GM18873 (cell line): ENCODE data around the gene PRPH.
A peak's percentile ranks its signal among the peaks of the same experiment; 100 is the strongest.
"Not testable (repeated sequence)": the region's sequence is repeated elsewhere in the genome, so short reads cannot be mapped to it uniquely, and the experiment has no call there.

Source experiments
- ATAC-seq: cut with Tn5 transposase; IDR thresholded peaks from one replicate; pipeline ENCODE4 v1.9.1; 2021; ENCODE audit warnings: mild to moderate bottlenecking, moderate library complexity, moderate number of reproducible peaks; ENCODE audit not compliant: unreplicated experiment, low FRiP score

The PRPH gene

DNA sequence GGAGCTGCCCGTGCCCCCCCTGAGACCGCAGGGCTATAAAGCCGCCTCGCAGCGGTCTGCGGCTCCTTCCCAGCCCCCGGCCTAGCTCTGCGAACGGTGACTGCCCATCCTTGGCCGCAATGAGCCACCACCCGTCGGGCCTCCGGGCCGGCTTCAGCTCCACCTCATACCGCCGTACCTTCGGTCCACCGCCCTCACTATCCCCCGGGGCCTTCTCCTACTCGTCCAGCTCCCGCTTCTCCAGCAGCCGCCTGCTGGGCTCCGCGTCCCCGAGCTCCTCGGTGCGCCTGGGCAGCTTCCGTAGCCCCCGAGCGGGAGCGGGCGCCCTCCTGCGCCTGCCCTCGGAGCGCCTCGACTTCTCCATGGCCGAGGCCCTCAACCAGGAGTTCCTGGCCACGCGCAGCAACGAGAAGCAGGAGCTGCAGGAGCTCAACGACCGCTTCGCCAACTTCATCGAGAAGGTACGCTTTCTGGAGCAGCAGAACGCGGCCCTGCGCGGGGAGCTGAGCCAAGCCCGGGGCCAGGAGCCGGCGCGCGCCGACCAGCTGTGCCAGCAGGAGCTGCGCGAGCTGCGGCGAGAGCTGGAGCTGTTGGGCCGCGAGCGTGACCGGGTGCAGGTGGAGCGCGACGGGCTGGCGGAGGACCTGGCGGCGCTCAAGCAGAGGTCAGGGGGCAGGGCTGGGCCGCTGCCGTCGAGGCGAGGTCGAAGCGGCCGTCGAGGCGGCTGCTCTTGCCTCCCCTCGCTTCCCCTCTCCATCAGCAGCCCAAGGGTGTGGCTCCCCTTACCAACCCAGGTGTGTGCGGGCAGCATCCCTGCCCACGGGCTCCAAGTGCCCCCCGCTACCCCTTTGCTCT is at the start of gene PRPH:
TSS of gene PRPH (plus strand) at position 66 of the 855 bp plus-strand sequence. CDS start at position 120, 54 bp downstream.
- ATAC-seq, result no peak

DNA sequence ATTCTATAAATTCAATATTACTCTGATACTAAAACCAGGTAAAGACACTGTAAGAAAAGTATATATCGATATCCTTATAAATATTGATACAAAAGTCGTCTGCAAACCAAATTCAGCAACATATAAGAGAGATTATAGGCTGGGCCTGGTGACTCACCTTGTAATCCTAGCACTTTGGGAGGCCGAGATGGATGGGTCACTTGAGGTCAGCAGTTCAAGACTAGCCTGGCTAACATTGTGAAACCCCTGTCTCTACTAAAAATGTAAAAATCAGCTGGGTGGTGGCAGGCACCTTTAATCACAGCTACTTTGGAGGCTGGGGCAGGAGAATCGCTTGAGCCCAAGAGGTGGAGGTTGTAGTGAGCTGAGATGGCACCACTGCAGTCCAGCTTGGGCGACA is 43.6 kb upstream of the PRPH start:
- ATAC-seq, result no peak

DNA sequence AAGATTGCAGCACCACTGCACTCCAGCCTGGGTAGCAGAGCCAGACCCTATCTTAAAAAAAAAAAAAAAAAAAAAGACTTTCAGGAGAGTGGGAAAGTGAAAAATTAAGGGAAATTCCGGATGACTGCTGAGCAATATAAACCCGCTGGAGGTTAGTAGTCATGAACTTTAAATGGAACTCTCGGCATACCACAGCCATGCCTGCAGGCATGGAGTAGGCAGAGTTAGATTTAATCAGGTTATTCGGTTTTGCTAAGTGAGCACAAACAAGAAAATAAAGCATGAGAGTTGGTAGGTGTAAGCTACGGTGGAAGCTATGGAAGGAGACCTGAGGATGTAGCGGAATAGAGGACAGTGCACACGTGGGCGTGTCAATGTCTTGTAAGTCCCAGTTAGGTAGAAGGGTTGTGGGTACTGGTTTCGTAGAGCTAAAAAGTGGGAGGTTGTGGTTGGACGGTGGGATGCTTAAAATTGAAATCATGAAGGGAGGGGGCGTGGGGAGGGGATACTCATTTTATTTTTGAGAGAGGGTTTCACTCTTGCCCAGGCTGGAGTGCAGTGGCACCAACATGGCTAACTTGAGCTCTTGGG is 41.8 kb upstream of the PRPH start:
- no peak for ATAC-seq

DNA sequence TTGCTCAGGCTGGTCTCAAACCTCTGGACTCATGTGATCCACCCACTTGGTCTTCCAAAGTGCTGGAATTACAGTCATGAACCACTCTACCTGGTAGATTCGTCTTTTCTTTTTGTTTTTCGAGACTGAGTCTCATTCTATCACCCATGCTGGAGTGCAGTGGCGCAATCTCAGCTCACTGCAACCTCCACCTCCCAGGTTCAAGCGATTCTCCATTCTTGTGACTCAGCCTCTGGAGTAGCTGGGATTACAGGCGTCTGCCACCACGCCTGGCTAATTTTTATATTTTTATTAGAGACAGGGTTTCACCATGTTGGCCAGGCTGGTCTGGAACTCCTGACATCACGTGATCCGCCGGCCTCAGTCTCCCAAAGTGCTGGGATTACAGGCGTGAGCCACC is 39.5 kb upstream of the PRPH start:
- not testable (repeated sequence) for ATAC-seq

DNA sequence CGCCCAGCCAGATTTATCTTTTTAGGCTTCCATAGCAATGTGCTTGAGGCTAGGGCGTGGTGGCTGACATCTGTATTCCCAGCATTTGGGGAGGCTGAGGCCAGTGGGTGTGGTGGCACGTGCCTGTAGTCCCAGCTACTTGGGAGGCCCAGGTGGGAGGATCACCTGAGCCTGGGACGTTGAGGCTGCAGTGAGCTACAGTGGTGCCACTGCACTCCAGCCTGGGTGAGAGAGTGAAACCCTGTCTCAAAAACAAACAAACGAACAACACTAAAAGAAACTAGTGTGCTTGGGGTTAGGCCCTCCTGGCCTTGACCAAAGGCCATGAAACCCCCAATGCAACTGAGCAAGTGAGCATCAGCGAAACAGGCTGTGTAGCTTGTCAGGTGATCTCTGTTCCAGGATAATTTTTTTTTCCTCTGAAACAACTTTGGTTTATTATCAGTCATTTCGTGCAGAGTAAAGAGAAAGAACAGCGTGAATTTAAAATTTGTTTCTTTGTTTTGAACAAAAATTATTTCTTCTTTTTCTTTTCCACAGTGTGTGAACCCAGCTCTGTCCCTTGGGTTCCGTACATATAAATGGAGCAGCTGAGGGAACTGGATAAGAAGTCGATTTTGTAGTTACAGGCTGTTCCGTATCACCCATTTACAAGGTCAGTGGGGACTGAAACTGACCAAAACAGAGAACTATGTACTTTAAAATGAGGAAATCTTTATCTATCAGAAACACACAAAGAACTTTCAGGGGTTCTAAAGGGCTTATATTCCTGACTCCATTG is 38.9 kb upstream of the PRPH start:
- ATAC-seq, result no peak

DNA sequence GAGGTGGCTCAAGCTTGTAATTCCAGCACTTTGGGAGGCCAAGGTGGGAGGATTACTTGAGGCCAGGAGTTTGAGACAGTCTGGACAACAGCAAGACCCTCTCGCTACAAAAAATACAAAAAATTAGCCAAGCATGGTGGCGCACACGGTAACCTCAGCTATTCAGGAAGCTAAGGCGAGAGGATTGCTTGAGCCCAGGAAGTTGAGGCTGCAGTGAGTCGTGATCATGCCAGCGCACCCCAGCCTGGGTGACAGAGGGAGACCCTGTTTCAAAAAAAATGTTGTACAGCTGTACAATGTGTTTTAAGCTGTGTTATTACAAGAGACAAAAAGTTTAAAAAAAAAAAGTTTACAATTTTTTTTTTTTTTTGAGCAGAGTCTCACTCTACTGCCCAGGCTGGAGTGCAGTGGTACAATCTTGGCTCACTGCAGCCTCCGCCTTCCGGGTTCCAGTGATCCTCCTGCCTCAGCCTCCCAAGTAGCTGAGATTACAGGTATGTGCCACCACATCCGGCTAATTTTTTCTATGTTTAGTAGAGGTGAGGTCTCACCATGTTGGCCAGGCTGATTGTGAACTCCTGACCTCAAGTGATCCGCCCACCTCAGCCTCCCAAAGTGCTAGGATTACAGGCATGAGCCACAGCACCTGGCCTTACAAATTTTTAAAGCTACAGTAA is 37.3 kb upstream of the PRPH start:
- not testable (repeated sequence) for ATAC-seq

- ATAC-seq, result no peak
Measured at GRCh38 chr12:49259452-49259851, 35.5 kb upstream of the PRPH start.

- ATAC-seq, result no peak
Measured at GRCh38 chr12:49260166-49260565, 34.8 kb upstream of the PRPH start.

GRCh38 chr12:49260571-49261363 is 34.2 kb upstream of the PRPH start:
- ATAC-seq, result no peak

DNA sequence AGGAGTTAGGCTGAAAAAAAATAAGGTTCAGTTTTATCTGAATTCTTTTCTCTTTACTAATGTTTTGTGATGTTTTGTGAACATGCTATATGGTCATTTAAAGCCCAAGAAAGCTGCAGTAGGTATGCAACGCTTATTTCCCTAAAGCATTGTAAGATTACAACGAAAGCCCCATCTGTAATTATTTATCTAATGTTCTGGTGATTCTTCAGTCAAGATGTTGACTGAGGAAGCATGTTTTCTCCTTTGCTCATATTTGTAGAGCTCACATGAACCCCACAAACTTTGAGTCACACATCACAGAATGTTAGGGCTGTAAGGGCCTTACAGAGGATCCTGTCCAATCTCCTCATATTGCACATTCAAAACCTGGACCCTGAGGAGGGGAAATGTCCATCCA is 33.2 kb upstream of the PRPH start:
- ATAC-seq, result no peak

DNA sequence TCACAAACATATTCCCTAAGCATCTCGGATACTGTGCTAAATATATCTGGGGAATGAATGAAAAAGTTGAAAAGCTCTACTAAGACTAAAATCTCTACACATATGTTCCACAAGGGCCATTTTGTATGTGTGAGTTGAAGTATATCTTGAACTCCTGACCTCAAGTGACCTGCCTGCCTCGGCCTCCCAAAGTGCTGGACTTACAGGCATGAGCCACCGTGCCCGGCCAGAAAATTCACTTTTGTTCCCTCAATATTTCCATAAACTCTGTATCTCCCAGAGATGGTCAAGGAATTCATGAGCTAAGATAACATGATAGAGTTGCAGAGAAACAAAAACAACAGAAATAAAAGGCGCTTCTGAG is 31.6 kb upstream of the PRPH start:
- no peak for ATAC-seq

GRCh38 chr12:49264466-49264872 is 30.5 kb upstream of the PRPH start:
- peak; percentile 6 for ATAC-seq

GRCh38 chr12:49264873-49265792 is 29.8 kb upstream of the PRPH start, which contains the start of gene TUBA1C:
TSS of gene TUBA1C (plus strand) at chr12:49265082. CDS start at chr12:49265182, 100 bp downstream.
- peak; percentile 71 for ATAC-seq

- ATAC-seq, result not testable (repeated sequence)
Measured at GRCh38 chr12:49269191-49269590, 25.8 kb upstream of the PRPH start.

DNA sequence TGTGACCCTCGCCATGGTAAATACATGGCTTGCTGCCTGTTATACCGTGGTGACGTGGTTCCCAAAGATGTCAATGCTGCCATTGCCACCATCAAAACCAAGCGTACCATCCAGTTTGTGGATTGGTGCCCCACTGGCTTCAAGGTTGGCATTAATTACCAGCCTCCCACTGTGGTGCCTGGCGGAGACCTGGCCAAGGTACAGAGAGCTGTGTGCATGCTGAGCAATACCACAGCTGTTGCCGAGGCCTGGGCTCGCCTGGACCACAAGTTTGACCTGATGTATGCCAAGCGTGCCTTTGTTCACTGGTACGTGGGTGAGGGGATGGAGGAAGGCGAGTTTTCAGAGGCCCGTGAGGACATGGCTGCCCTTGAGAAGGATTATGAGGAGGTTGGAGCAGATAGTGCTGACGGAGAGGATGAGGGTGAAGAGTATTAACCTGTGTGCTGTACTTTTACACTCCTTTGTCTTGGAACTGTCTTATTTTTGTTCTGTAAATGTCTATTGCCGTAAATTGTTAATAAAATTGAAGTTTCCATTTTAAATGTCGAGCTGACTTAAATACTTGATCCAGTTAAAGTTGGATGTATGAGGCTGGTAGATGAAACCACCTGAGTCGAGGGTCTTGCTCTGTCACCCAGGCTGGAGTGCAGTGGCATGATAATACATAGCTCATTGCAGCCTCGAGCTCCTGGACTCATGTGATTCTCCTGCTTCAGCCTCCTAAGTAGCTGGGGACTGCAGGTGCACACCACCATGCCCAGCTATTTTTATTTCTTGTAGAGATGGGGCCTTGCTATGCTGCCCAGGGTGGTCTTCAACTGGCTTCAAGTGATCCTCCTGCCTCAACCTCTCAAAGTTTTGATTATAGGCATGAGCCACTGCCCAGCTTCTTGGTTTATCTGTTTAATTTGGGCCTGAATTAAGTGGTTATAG is 21.9 kb upstream of the PRPH start:
- ATAC-seq, result no peak

DNA sequence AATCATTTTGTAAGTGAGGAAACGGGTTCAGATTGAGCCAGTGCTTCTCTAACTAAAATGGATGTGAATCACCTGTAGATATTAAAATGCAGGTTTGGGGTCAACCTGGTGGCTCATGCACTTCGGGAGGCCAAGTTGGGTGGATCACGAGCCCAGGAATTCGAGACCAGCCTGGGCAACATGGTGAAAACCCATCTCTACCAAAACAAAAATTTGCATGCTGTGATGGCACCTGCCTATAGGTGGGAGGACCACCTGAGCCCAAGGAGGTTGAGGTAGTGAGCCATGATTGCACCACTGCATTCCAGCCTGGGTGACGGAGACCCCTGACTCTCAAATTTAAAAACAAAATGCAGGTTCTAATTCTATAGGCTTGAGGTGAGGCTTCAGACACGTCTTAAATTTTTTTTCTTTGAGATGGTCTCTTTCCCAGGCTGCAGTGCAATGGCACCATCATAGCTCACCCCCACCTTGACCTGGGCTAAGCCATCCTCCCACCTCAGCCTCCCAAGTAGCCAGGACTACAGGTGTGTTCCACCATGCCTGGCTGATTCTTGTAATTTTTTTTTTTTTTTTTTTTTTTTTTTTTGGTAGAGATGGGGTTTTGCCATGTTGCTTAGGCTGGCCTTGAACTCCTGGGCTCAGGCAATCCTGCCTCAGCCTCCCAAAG is 21.1 kb upstream of the PRPH start:
- ATAC-seq, result no peak

DNA sequence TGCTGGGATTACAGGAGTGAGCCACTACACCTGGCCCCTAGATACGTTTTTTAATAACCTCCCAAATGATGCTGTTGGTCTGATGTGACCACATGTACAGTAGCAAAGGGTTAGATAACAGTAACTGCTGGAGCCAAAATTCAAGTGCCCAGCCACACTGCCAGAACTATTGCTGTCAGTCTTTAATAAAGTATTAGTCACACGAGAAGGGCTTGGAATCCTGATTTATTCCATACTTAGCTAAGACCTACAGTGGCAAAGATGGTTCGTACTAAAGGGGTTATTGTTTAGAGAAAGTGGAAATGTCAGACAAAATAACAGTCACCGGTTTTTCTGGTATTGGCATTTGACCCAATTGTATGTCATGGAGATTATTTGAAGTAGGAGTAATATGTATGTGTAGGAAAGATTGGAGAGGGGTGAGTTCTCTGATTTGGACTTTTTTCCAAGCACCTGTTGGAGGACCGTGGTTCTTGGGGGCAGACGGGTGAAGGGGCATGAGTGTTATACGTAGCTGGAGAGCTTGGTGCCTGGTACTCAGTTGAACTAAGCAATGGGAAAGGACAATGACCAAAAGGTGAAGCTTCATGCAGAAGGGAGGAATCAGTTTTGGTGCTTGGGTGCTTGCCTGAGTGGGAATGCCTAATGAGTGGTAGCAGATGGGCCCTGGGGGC is 20.4 kb upstream of the PRPH start:
- no peak for ATAC-seq
